ENCODE data around the gene TFF3. TPM values are rescaled to one million over a fixed set of nuclear protein-coding genes. Genes with fewer than 3 reads are reported as not detected.

The TFF3 gene
- total RNA-seq, 4 donors from 2014 or later, result 178 to 1,063 (median 636) TPM

DNA sequence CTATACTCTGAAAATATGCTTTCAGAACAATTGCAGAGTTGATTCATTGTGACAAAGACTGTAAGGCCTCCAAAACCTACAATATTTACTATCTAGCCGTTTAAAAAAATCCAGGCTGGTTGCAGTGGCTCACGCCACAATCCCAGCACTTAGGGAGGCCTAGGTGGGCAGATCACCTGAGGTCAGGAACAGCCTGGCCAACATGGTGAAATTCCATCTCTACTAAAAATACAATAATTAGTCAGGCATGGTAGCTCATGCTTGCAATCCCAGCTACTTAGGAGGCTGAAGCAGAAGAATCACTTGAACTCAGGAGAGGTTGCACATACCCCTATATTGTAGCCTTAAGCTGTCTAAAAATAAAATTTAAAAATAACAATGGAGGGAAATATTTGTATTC lies 40.8 kb upstream of the TFF3 start:
- Histone ChIP-seq H3K36me3 (no peaks in the 10 kb centered on the region), H3K27ac (no peak overlapping the region)
- TF ChIP-seq, protein P1, sequence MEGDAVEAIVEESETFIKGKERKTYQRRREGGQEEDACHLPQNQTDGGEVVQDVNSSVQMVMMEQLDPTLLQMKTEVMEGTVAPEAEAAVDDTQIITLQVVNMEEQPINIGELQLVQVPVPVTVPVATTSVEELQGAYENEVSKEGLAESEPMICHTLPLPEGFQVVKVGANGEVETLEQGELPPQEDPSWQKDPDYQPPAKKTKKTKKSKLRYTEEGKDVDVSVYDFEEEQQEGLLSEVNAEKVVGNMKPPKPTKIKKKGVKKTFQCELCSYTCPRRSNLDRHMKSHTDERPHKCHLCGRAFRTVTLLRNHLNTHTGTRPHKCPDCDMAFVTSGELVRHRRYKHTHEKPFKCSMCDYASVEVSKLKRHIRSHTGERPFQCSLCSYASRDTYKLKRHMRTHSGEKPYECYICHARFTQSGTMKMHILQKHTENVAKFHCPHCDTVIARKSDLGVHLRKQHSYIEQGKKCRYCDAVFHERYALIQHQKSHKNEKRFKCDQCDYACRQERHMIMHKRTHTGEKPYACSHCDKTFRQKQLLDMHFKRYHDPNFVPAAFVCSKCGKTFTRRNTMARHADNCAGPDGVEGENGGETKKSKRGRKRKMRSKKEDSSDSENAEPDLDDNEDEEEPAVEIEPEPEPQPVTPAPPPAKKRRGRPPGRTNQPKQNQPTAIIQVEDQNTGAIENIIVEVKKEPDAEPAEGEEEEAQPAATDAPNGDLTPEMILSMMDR (IDR thresholded peaks at IDR 0.05), result no peak
- TF ChIP-seq POLR2A (IDR thresholded peaks at IDR 0.05), result no peak

DNA sequence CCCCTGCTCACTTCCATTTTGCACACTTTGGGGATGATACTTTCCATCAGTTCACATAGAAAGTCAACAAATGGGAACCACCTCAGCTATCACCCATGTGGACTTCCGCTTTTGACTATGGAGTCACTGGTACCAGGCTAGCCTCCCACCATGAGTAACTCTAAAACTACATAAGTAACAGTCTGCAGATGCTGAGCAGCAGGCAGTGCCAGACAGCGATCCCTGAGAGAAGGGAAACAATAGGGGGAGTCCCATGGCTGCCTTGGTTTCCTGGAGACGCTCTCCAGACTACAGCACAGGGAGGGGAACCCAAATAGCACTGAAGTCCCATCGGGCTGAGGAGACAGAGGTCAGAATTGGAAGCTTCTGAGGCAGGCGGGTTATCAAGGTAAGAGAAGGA lies 38.4 kb upstream of the TFF3 start:
- H3K9me3 ChIP-seq, result no peaks in the 10 kb centered on the region
- H3K27ac ChIP-seq, result no peak overlapping the region
- no peak for TF ChIP-seq POLR2A (IDR thresholded peaks at IDR 0.05)
- TF ChIP-seq, protein P1 (IDR thresholded peaks at IDR 0.05), result no peak
- H3K36me3 ChIP-seq, result no peaks in the 10 kb centered on the region
- H3K27me3 ChIP-seq, result no peaks in the 10 kb centered on the region
- H3K4me3 ChIP-seq, result no peak overlapping the region
- no peaks in the 10 kb centered on the region for H3K4me1 ChIP-seq
- DNase-seq, result peak in 1 of 3 donors; percentile 23

More for the DNA sequence above, 40.8 kb upstream of the TFF3 start:
- no peak for DNase-seq
- Histone ChIP-seq H3K27me3 (no peaks in the 10 kb centered on the region), H3K4me3 (no peak overlapping the region), H3K9me3 (peaks cover 0 to 5% (median 0%) of the 10 kb centered on the region in 4 donors), H3K4me1 (no peaks in the 10 kb centered on the region)

DNA sequence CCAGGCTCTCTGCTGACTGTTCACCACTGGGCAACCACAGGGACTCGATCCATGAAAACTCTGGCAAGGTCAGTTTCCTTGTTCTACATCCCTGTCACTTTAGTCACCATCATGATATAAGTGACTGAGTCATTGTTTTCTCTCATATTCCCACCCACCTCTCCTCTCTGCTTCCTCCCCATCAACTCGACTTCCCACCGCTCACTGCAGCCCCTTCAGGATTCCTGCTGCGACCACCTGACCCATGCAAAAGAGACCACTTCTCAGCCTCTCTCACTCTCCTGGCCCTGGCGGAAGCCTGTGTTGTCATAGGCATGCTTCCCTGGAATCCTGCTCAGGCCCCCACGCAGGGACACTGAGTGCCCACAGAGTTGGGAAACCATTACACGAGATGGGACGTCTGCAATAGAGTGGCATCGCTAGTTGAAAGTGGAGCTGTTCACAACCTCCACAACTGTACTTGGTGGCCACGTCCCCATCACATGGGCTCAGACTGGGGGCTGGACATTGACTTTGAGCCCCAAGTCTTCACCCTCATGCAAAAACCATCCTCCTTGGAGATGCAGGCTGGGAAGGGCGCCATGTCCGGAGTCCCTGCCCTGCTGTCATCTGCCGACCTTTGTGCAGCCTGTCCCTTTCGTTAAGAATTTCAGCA lies 37.4 kb upstream of the TFF3 start:
- no peaks in the 10 kb centered on the region for H3K4me1 ChIP-seq
- peak in 2 of 3 donors; percentile 16 to 34 for DNase-seq
- TF ChIP-seq, protein P1 (IDR thresholded peaks at IDR 0.05), result no peak
- no peak for TF ChIP-seq POLR2A (IDR thresholded peaks at IDR 0.05)
- no peaks in the 10 kb centered on the region for H3K27me3 ChIP-seq
- no peaks in the 10 kb centered on the region for H3K9me3 ChIP-seq
- no peaks in the 10 kb centered on the region for H3K36me3 ChIP-seq
- H3K4me3 ChIP-seq, result no peak overlapping the region
- H3K27ac ChIP-seq, result no peak overlapping the region

DNA sequence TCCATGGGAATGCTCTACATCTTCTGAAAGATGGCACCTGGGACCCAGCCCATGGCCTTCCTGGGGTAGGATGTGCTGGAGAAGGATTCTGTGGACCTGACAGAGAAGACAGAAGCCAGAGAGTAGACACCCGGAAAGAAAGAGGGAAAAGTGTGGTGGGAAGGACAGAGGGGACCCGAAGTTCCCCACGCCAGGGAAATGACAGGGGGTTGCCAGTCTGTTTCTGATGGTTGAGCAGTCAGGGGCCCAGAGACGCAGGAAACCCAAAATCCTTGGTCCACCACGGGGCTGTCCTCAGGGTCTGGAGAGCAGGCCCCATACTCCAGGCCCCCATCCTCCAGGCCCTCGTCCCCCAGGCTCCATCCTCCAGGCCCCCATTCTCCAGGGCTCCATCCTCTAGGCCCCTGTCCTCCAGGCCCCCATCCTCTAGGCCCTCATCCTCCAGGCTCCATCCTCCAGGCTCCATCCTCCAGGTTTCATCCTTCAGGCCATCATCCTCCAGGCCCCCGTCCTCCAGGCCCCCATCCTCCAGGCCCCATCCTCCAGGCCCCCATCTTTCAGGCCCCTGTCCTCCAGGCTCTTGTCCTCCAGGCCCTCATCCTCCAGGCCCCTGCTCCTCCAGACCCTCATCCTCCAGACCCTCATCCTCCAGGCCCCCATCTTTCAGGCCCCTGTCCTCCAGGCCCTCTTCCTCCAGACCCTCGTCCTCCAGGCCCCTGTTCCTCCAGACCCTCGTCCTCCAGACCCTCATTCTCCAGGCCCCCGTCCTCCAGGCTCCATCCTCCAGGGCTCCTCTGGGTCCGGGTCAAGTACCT lies 36.6 kb upstream of the TFF3 start:
- no peaks in the 10 kb centered on the region for H3K9me3 ChIP-seq
- H3K36me3 ChIP-seq, result no peaks in the 10 kb centered on the region
- H3K4me3 ChIP-seq, result no peak overlapping the region
- H3K27ac ChIP-seq, result no peak overlapping the region
- peak in 2 of 3 donors; percentile 22 to 38 for DNase-seq
- TF ChIP-seq, protein P1 (IDR thresholded peaks at IDR 0.05), result no peak
- TF ChIP-seq POLR2A (IDR thresholded peaks at IDR 0.05), result no peak
- no peaks in the 10 kb centered on the region for H3K27me3 ChIP-seq
- H3K4me1 ChIP-seq, result no peaks in the 10 kb centered on the region

DNA sequence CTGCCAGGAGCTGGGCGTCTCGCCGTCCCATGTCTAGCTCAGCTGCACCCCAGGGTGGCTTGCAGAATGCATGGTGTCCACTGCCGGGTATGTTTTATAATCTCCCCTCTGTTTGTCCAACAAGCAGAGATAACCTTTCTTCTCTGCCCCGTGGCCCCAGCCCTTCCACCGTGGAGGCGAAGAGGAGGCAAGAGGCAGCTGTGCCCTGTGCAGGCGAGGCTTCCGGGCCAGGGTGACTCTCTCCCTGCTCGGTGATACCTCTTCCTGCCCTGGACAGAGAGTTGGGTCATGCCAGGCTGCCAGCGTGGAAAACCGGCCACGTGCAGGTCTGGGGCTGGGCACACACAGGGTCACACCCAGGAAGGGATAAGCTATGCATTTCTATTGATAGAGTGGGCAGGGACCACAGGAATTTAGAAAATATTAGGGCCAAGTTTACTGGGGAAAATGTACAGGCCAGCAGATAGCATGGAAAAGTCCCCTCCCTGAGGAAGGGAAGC lies 35.8 kb upstream of the TFF3 start, which contains the start of gene TFF2:
Gene TFF2, minus strand, starts transcription at position 68 of the 500 bp plus-strand sequence. Its CDS starts 37 bp downstream, at position 31.
- DNase-seq, result peak in 1 of 3 donors; percentile 48
- Histone ChIP-seq H3K27ac (no peak within 1 kb of the TSS), H3K4me3 (no peak within 1 kb of the TSS), H3K36me3 (no peaks in the 10 kb centered on the region), H3K27me3 (no peaks in the 10 kb centered on the region), H3K4me1 (no peaks in the 10 kb centered on the region), H3K9me3 (no peaks in the 10 kb centered on the region)
- TF ChIP-seq, protein P1 (IDR thresholded peaks at IDR 0.05), result no peak
- TF ChIP-seq POLR2A (IDR thresholded peaks at IDR 0.05), result no peak

Measured in Peyer's patch (tissue), 4 donors.